NCI-H146 (cell line): Measurements from ENCODE around the gene RBM45.

Source experiments
- DNase-seq: peaks from one replicate; lab custom pipeline; 2025; lab: John Stamatoyannopoulos, UW

Gene RBM45

GRCh38 chr2:178159966-178160365, 47.7 kb downstream of the RBM45 start:
- DNase-seq, result no peak

DNA sequence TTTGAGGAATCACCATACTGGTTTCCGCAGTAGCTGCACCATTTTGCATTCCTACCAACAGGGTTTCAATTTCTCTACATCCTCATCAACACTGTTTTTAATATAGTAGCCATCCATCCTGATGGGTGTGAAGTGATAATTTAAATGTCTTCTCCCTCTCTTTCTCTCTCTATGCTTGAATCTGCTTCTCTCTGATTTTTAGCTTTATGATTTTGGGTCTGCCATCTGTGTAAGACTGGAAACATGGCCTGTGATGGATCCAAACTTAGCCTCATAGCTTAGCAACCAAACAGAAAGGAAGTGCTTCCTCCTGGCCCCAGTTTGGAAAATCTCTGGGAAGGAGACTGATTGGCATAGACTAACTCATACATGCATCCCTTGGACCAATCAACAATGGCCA, 48.4 kb downstream of the RBM45 start:
- no peak for DNase-seq

GRCh38 chr2:178163395-178163794, 51.2 kb downstream of the RBM45 start:
- DNase-seq, result no peak

- DNase-seq, result no peak
Measured at GRCh38 chr2:178163911-178164310, 51.7 kb downstream of the RBM45 start.

DNA sequence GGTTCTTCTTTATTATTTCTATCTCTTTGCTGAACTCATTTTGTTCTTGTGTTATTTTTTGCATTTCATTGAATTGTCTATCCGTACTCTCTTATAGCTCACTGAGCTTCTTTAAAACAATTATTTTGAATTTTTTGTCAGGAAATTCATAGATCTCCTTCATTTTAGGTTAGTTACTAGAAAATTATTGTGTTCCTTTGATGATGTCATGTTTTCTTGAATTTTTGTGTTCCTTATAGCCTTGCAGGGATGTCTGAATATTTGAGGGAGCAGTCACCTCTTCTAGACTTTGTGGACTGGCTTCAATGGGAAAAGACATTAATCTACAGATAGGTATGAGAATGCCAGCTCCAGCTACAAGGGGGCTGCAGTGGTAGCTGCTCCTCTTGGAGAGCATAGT, 61.4 kb downstream of the RBM45 start:
- DNase-seq, result no peak

- no peak for DNase-seq
Measured at GRCh38 chr2:178177066-178177679, 64.9 kb downstream of the RBM45 start.
